Measurements from ENCODE around the gene RAF1.
"Not testable (repeated sequence)": the region's sequence is repeated elsewhere in the genome, so short reads cannot be mapped to it uniquely, and the experiment has no call there.

RAF1 gene

GRCh38 chr3:12643010-12643380 is 20.9 kb downstream of the RAF1 start:
- DNase-seq (ENCODE audit: extremely low spot score), result no peak
- TF ChIP-seq HDGF (IDR thresholded peaks at IDR 0.05; ENCODE audit: borderline replicate concordance) (no peak), PKNOX1 (IDR thresholded peaks at IDR 0.05) (0 out of 2 replicates have a peak, but pooled peaks have one; percentile 7)
- ChIA-PET CTCF (no interaction called here), POLR2A (no interaction called here)

GRCh38 chr3:12640853-12641252 is 23.1 kb downstream of the RAF1 start:
- DNase-seq (ENCODE audit: extremely low spot score); CTCF ChIA-PET; POLR2A ChIA-PET: not testable (repeated sequence)

- ChIA-PET CTCF (interaction anchor here (0.6 kb wide), 1 partner anchor 1015 kb away, joined by 5 read pairs; no protein-coding TSS in a partner anchor), POLR2A (no interaction called here)
- DNase-seq (ENCODE audit: extremely low spot score), result no peak
- TF ChIP-seq ELF4 (IDR thresholded peaks at IDR 0.05) (no peak), FOXK2 (IDR thresholded peaks at IDR 0.05) (no peak), L3MBTL2 (conservative IDR thresholded peaks at IDR 0.05) (no peak), BHLHE40 (IDR thresholded peaks at IDR 0.05; ENCODE audit: borderline replicate concordance) (no peak), PKNOX1 (IDR thresholded peaks at IDR 0.05) (no peak; the same call in 1 of the 2 replicates), TARDBP (IDR thresholded peaks at IDR 0.05) (no peak), HDGF (IDR thresholded peaks at IDR 0.05; ENCODE audit: borderline replicate concordance) (no peak), LEF1 (IDR thresholded peaks at IDR 0.05; ENCODE audit: borderline replicate concordance) (no peak), SUZ12 (IDR thresholded peaks at IDR 0.05) (no peak)
Observed at GRCh38 chr3:12638105-12638504, 25.8 kb downstream of the RAF1 start.

- ChIA-PET CTCF (no interaction called here), POLR2A (no interaction called here)
- TF ChIP-seq ZNF384 (IDR thresholded peaks at IDR 0.05) (no peak), LEF1 (IDR thresholded peaks at IDR 0.05; ENCODE audit: borderline replicate concordance) (no peak), FOXM1 (IDR thresholded peaks at IDR 0.05; ENCODE audit: borderline replicate concordance) (no peak), CTBP1 (IDR thresholded peaks at IDR 0.05; ENCODE audit: borderline replicate concordance) (no peak), TARDBP (IDR thresholded peaks at IDR 0.05) (no peak), SUZ12 (IDR thresholded peaks at IDR 0.05) (no peak), L3MBTL2 (conservative IDR thresholded peaks at IDR 0.05) (no peak), ELF4 (IDR thresholded peaks at IDR 0.05) (no peak), BHLHE40 (IDR thresholded peaks at IDR 0.05; ENCODE audit: borderline replicate concordance) (no peak), HDGF (IDR thresholded peaks at IDR 0.05; ENCODE audit: borderline replicate concordance) (no peak), NFRKB (IDR thresholded peaks at IDR 0.05) (no peak), FOXA1 (IDR thresholded peaks at IDR 0.05) (no peak), ARNT (IDR thresholded peaks at IDR 0.05) (no peak), PKNOX1 (IDR thresholded peaks at IDR 0.05) (no peak)
- DNase-seq (ENCODE audit: extremely low spot score), result no peak
Observed at GRCh38 chr3:12633108-12633507, 30.8 kb downstream of the RAF1 start.

- DNase-seq (ENCODE audit: extremely low spot score), result no peak
- CTCF ChIA-PET, result no interaction called here
- POLR2A ChIA-PET, result no interaction called here
- no peak for TF ChIP-seq L3MBTL2 (conservative IDR thresholded peaks at IDR 0.05)
- TF ChIP-seq FOXM1 (IDR thresholded peaks at IDR 0.05; ENCODE audit: borderline replicate concordance), result no peak
- TF ChIP-seq ELF4 (IDR thresholded peaks at IDR 0.05), result no peak
- no peak for TF ChIP-seq SUZ12 (IDR thresholded peaks at IDR 0.05)
- no peak for TF ChIP-seq HDGF (IDR thresholded peaks at IDR 0.05; ENCODE audit: borderline replicate concordance)
- no peak for TF ChIP-seq TARDBP (IDR thresholded peaks at IDR 0.05)
- TF ChIP-seq CTBP1 (IDR thresholded peaks at IDR 0.05; ENCODE audit: borderline replicate concordance), result no peak
- no peak for TF ChIP-seq BHLHE40 (IDR thresholded peaks at IDR 0.05; ENCODE audit: borderline replicate concordance)
- TF ChIP-seq FOXA1 (IDR thresholded peaks at IDR 0.05), result no peak
- TF ChIP-seq SP1 (IDR thresholded peaks at IDR 0.05), result no peak
- TF ChIP-seq ZNF384 (IDR thresholded peaks at IDR 0.05), result no peak
- no peak for TF ChIP-seq LEF1 (IDR thresholded peaks at IDR 0.05; ENCODE audit: borderline replicate concordance)
- no peak for TF ChIP-seq ARNT (IDR thresholded peaks at IDR 0.05)
- TF ChIP-seq NFRKB (IDR thresholded peaks at IDR 0.05), result no peak
- no peak for TF ChIP-seq FOXK2 (IDR thresholded peaks at IDR 0.05)
- no peak for TF ChIP-seq PKNOX1 (IDR thresholded peaks at IDR 0.05)
Observed at GRCh38 chr3:12632523-12632922, 31.4 kb downstream of the RAF1 start.

- POLR2A ChIA-PET, CTCF ChIA-PET: not testable (repeated sequence)
Observed at GRCh38 chr3:12630843-12631242, 33.1 kb downstream of the RAF1 start.

GRCh38 chr3:12630292-12630691 is 33.6 kb downstream of the RAF1 start:
- DNase-seq (ENCODE audit: extremely low spot score), result no peak
- CTCF ChIA-PET, result no interaction called here
- POLR2A ChIA-PET, result no interaction called here
- TF ChIP-seq ZNF384 (IDR thresholded peaks at IDR 0.05), result no peak
- TF ChIP-seq ARNT (IDR thresholded peaks at IDR 0.05), result no peak
- no peak for TF ChIP-seq TARDBP (IDR thresholded peaks at IDR 0.05)

More at GRCh38 chr3:12630843-12631242, 33.1 kb downstream of the RAF1 start:
- not testable (repeated sequence) for DNase-seq (ENCODE audit: extremely low spot score)

All from HEK293T (cell line).